ENCODE data around the gene RAP1GAP2. TPM values are rescaled to one million over a fixed set of nuclear protein-coding genes. Genes with fewer than 3 reads are reported as not detected.

Gene RAP1GAP2
- polyA plus RNA-seq, 1 experiment = 4.8 TPM

- H3K36me3 ChIP-seq (ENCODE audit: control insufficient read depth, insufficient read depth, low read length) = no peaks in the 10 kb centered on the region
- no peak for DNase-seq (ENCODE audit: low read depth)
- POLR2A ChIA-PET = no interaction called here
- TF ChIP-seq CTCF (IDR thresholded peaks at IDR 0.05; ENCODE audit: insufficient read depth, low read depth, low read length) = no peak
- no peaks in the 10 kb centered on the region for H3K27me3 ChIP-seq (ENCODE audit: control insufficient read depth, insufficient read depth, low read length)
- no peak overlapping the region for H3K4me3 ChIP-seq (ENCODE audit: low read depth, low read length)
- CTCF ChIA-PET = interaction anchor here (0.5 kb wide), 1 partner anchor 13 kb away, joined by 3 read pairs; no protein-coding TSS in a partner anchor
Measured at GRCh38 chr17:3036800-3037199, 240.6 kb downstream of the RAP1GAP2 start.

GRCh38 chr17:3037259-3037658 is 241.0 kb downstream of the RAP1GAP2 start:
- Histone ChIP-seq H3K4me3 (ENCODE audit: low read depth, low read length) (no peak overlapping the region), H3K27me3 (ENCODE audit: control insufficient read depth, insufficient read depth, low read length) (no peaks in the 10 kb centered on the region), H3K36me3 (ENCODE audit: control insufficient read depth, insufficient read depth, low read length) (no peaks in the 10 kb centered on the region)
- ChIA-PET POLR2A (no interaction called here), CTCF (interaction anchor here (0.5 kb wide), 1 partner anchor 14 kb away, joined by 3 read pairs; no protein-coding TSS in a partner anchor)
- no peak for DNase-seq (ENCODE audit: low read depth)
- no peak for TF ChIP-seq CTCF (IDR thresholded peaks at IDR 0.05; ENCODE audit: insufficient read depth, low read depth, low read length)

GRCh38 chr17:3038941-3039340 is 242.7 kb downstream of the RAP1GAP2 start:
- no peaks in the 10 kb centered on the region for H3K27me3 ChIP-seq (ENCODE audit: control insufficient read depth, insufficient read depth, low read length)
- ChIA-PET POLR2A (no interaction called here), CTCF (interaction anchor here (0.6 to 2.7 kb wide), 3 partner anchors 10 to 203 kb away, joined by 4 to 11 read pairs (median 4); no protein-coding TSS in a partner anchor)
- no peak for TF ChIP-seq CTCF (IDR thresholded peaks at IDR 0.05; ENCODE audit: insufficient read depth, low read depth, low read length)
- H3K4me3 ChIP-seq (ENCODE audit: low read depth, low read length) = no peak overlapping the region
- no peak for DNase-seq (ENCODE audit: low read depth)
- no peaks in the 10 kb centered on the region for H3K36me3 ChIP-seq (ENCODE audit: control insufficient read depth, insufficient read depth, low read length)

GRCh38 chr17:3039736-3040135 is 243.5 kb downstream of the RAP1GAP2 start:
- Histone ChIP-seq H3K4me3 (ENCODE audit: low read depth, low read length) (no peak overlapping the region), H3K27me3 (ENCODE audit: control insufficient read depth, insufficient read depth, low read length) (no peaks in the 10 kb centered on the region), H3K36me3 (ENCODE audit: control insufficient read depth, insufficient read depth, low read length) (no peaks in the 10 kb centered on the region)
- no peak for DNase-seq (ENCODE audit: low read depth)
- ChIA-PET CTCF (interaction anchor here (0.6 to 2.7 kb wide), 5 partner anchors 9 to 562 kb away, joined by 3 to 11 read pairs (median 3); no protein-coding TSS in a partner anchor), POLR2A (interaction anchor here (0.6 kb wide), 1 partner anchor 635 kb away, joined by 4 read pairs; no protein-coding TSS in a partner anchor)
- no peak for TF ChIP-seq CTCF (IDR thresholded peaks at IDR 0.05; ENCODE audit: insufficient read depth, low read depth, low read length)

- CTCF ChIA-PET = interaction anchor here (2.7 kb wide), 1 partner anchor 8 kb away, joined by 11 read pairs; no protein-coding TSS in a partner anchor
- H3K36me3 ChIP-seq (ENCODE audit: control insufficient read depth, insufficient read depth, low read length) = no peaks in the 10 kb centered on the region
- POLR2A ChIA-PET = no interaction called here
- no peak overlapping the region for H3K4me3 ChIP-seq (ENCODE audit: low read depth, low read length)
- no peak for DNase-seq (ENCODE audit: low read depth)
- TF ChIP-seq CTCF (IDR thresholded peaks at IDR 0.05; ENCODE audit: insufficient read depth, low read depth, low read length) = no peak
- H3K27me3 ChIP-seq (ENCODE audit: control insufficient read depth, insufficient read depth, low read length) = no peaks in the 10 kb centered on the region
Measured at GRCh38 chr17:3040882-3041281, 244.6 kb downstream of the RAP1GAP2 start.
